ENCODE data around the gene CRLF1. TPM values are rescaled to one million over a fixed set of nuclear protein-coding genes. Genes with fewer than 3 reads are reported as not detected.

Gene CRLF1
- total RNA-seq, 2 experiments from 2014 or later, result 1.3 TPM; not detected in 1

GRCh38 chr19:18637673-18638630 is 31.4 kb upstream of the CRLF1 start:
- POLR2A ChIA-PET, result no interaction called here
- H3K79me2 ChIP-seq (ENCODE audit: insufficient read depth, low read depth, low read length), result no peaks in the 10 kb centered on the region
- no peak overlapping the region for H3K27ac ChIP-seq (ENCODE audit: low read depth, low read length, poor library complexity, severe bottlenecking)
- CTCF ChIA-PET (ENCODE audit: unreplicated experiment), result no interaction called here
- no peaks in the 10 kb centered on the region for H3K9me3 ChIP-seq (ENCODE audit: low read length)
- peaks cover 19% of the 10 kb centered on the region for H3K4me1 ChIP-seq (ENCODE audit: insufficient read depth, low read length, poor library complexity, severe bottlenecking)
- H3K4me2 ChIP-seq (ENCODE audit: low read length), result peak overlapping the region; percentile 73
- H3K4me3 ChIP-seq (ENCODE audit: low read depth, low read length, poor library complexity, severe bottlenecking), result peak overlapping the region; percentile 73
- H2AFZ ChIP-seq (ENCODE audit: low read length), result no peak overlapping the region
- no peak for TF ChIP-seq EZH2phosphoT487 (IDR thresholded peaks at IDR 0.05; ENCODE audit: borderline replicate concordance, low read depth, low read length)
- TF ChIP-seq CTCF (conservative IDR thresholded peaks at IDR 0.05; ENCODE audit: low read length), result no peak
- BruUV-seq (replicated peaks), result no TSS peak
- H3K9me2 ChIP-seq (ENCODE audit: insufficient read depth, low read length), result no peaks in the 10 kb centered on the region
- intact Hi-C loops (cut with micrococcal nuclease; ENCODE audit: unreplicated experiment), result loop anchor here (2.0 kb wide), 1 partner anchor 49 kb away; the partner anchor contains the start of gene REX1BD
- no peak for DNase-seq (ENCODE audit: low spot score)
- H3K36me3 ChIP-seq (ENCODE audit: insufficient read depth, low read length), result no peaks in the 10 kb centered on the region
- H4K20me1 ChIP-seq (ENCODE audit: insufficient read depth, low read length), result no peaks in the 10 kb centered on the region

GRCh38 chr19:18636969-18637629 is 30.5 kb upstream of the CRLF1 start, which contains the start of gene KLHL26:
TSS of gene KLHL26 (plus strand) at chr19:18637028. CDS start at chr19:18637055, 27 bp downstream.
- intact Hi-C loops (cut with micrococcal nuclease; ENCODE audit: unreplicated experiment), result loop anchor here (2.0 kb wide), 1 partner anchor 48 kb away; the partner anchor contains the start of gene REX1BD
- BruUV-seq (replicated peaks), result no TSS peak
- Histone ChIP-seq H4K20me1 (ENCODE audit: insufficient read depth, low read length) (no peaks in the 10 kb centered on the region), H3K9me3 (ENCODE audit: low read length) (no peaks in the 10 kb centered on the region), H3K9me2 (ENCODE audit: insufficient read depth, low read length) (no peaks in the 10 kb centered on the region), H3K27ac (ENCODE audit: low read depth, low read length, poor library complexity, severe bottlenecking) (peak within 1 kb of the TSS; percentile 17), H3K79me2 (ENCODE audit: insufficient read depth, low read depth, low read length) (no peaks in the 10 kb centered on the region), H3K36me3 (ENCODE audit: insufficient read depth, low read length) (no peaks in the 10 kb centered on the region), H2AFZ (ENCODE audit: low read length) (peak within 1 kb of the TSS; percentile 62), H3K4me3 (ENCODE audit: low read depth, low read length, poor library complexity, severe bottlenecking) (peak within 1 kb of the TSS; percentile 73), H3K4me2 (ENCODE audit: low read length) (peak within 1 kb of the TSS; percentile 73), H3K4me1 (ENCODE audit: insufficient read depth, low read length, poor library complexity, severe bottlenecking) (peaks cover 19% of the 10 kb centered on the region)
- TF ChIP-seq EZH2phosphoT487 (IDR thresholded peaks at IDR 0.05; ENCODE audit: borderline replicate concordance, low read depth, low read length) (no peak), CTCF (conservative IDR thresholded peaks at IDR 0.05; ENCODE audit: low read length) (no peak)
- CTCF ChIA-PET (ENCODE audit: unreplicated experiment), result no interaction called here
- POLR2A ChIA-PET, result no interaction called here
- DNase-seq (ENCODE audit: low spot score), result no peak
